Sigmoid colon (tissue), 7 donors: ENCODE results near the gene B4GALT4. TPM values are rescaled to one million over a fixed set of nuclear protein-coding genes. Genes with fewer than 3 reads are reported as not detected.

Experiments used
- DNase-seq: peaks from one replicate; pipeline ENCODE4 v3.0.0-alpha.2; 2019
- H3K27ac ChIP-seq, 4 donors: fragments of 200-600 bp; sonication (generic); one replicate each; pipeline ENCODE4 v1.5.1; 2016 to 2019; ENCODE audit warnings: mild to moderate bottlenecking in 1 of 4
- H3K27me3 ChIP-seq, 3 donors: fragments of 200-600 bp; sonication (generic); one replicate each; pipeline ENCODE4 v1.5.1; 2019; ENCODE audit warnings: mild to moderate bottlenecking in 1 of 3
- H3K36me3 ChIP-seq, 4 donors: fragments of 200-600 bp; sonication (generic); one replicate each; pipeline ENCODE4 v1.5.1; 2016 to 2019
- H3K4me1 ChIP-seq, 4 donors: fragments of 200-600 bp; sonication (generic); one replicate each; pipeline ENCODE4 v1.5.1; 2017 to 2019
- H3K4me3 ChIP-seq, 4 donors: fragments of 200-600 bp; sonication (generic); one replicate each; pipeline ENCODE4 v1.5.1; 2017 to 2019; ENCODE audit warnings: mild to moderate bottlenecking in 2 of 4, moderate library complexity in 1 of 4
- H3K9me3 ChIP-seq, 4 donors: fragments of 200-600 bp in 3 of 4; sonication (generic) in 3 of 4; one replicate each; pipeline versions ENCODE4 v1.5.1 to v1.6.1; 2013 to 2019
- EP300 ChIP-seq, 4 donors: sonication (generic); formaldehyde crosslinking; IDR thresholded peaks; one replicate each; pipeline ENCODE4 v1.6.1; 2017; ENCODE audit warnings: antibody characterized with exemption in 4 of 4
- POLR2A ChIP-seq, 2 donors: fragments of 450-650 bp; IDR thresholded peaks; one replicate each; pipeline ENCODE4 v1.6.1; 2016; ENCODE audit warnings: antibody characterized with exemption in 2 of 2, mild to moderate bottlenecking in 2 of 2, moderate library complexity in 2 of 2
- POLR2AphosphoS5 ChIP-seq, 4 donors: sonication (generic); formaldehyde crosslinking; IDR thresholded peaks; one replicate each; pipeline ENCODE4 v1.6.1; 2017; ENCODE audit warnings: antibody characterized with exemption in 4 of 4
- WGBS, 2 donors: extraction: QIAGEN DNeasy Blood & Tissue Kit; methylation state at CpG; one replicate each; pipeline ENCODE4 v1.1.7; 2013; 5-methylcytosine and 5-hydroxymethylcytosine counted together
- intact Hi-C: fragments of 100-400 bp; cut with DNase I; formaldehyde crosslinking; loops from one replicate; pipeline ENCODE4 v1.15.1; 2023
- polyA plus RNA-seq, 3 donors: library from polyadenylated mRNA; stranded (reverse); fragments of 200-250 nt; gene quantifications; one replicate each; pipeline ENCODE4 v1.2.3, GENCODE V29; 2013
- total RNA-seq, 4 donors: library from RNA; depleted of rRNA; stranded (reverse); fragments of >200 nt; gene quantifications; one replicate each; pipeline ENCODE4 v1.1.0, GENCODE V29; 2016
- TF ChIP-seq, protein P1 (sequence below), 4 experiments: fragments of 450-650 bp in 3 of 4; fragments of 200-600 bp in 1 of 4; IDR thresholded peaks; one replicate each; pipeline ENCODE4 v1.5.1; 2016 to 2019; ENCODE audit warnings: antibody characterized with exemption in 4 of 4, mild to moderate bottlenecking in 3 of 4, moderate library complexity in 2 of 4
- donor health status: healthy with polysubstance abuse.
- donor health status: Bipolar disorder and iron deficiency.
- donor health status: healthy.

Gene B4GALT4
- total and polyA plus RNA-seq, 7 donors: 12.1 to 45.6 (median 15.8) TPM

DNA sequence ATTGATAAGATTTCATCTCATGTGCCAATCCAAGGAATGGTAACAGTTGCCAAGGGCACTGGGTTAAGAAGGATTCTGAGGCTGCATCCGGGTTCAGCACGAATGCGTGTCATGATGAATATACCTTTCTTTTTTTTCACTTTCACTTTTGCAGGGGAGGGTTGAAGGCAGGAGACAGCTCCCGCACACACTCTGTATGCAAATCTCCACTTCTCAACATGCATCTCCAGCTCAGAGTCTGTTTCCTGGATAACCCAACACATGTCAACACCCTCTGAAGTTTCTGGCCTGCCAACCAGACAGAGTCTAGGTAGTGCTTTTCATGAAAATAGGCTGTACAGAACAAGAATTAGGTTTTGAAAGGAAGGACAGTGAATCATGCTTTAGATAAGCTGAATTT, 21.6 kb downstream of the B4GALT4 start:
- H3K27ac ChIP-seq: no peak overlapping the region
- 41 to 90% methylated on average over 4 of the region's 4 CpGs for WGBS, 2 donors
- H3K36me3 ChIP-seq: peaks cover 0 to 91% (median 35%) of the 10 kb centered on the region in 4 donors
- intact Hi-C loops: no loop called here
- H3K4me1 ChIP-seq: no peaks in the 10 kb centered on the region
- DNase-seq: no peak
- H3K4me3 ChIP-seq: no peak overlapping the region
- H3K9me3 ChIP-seq: no peaks in the 10 kb centered on the region
- H3K27me3 ChIP-seq: no peaks in the 10 kb centered on the region
- TF ChIP-seq POLR2A (IDR thresholded peaks at IDR 0.05): no peak
- no peak for TF ChIP-seq POLR2AphosphoS5 (IDR thresholded peaks at IDR 0.05)
- TF ChIP-seq EP300 (IDR thresholded peaks at IDR 0.05): no peak
- TF ChIP-seq, protein P1, sequence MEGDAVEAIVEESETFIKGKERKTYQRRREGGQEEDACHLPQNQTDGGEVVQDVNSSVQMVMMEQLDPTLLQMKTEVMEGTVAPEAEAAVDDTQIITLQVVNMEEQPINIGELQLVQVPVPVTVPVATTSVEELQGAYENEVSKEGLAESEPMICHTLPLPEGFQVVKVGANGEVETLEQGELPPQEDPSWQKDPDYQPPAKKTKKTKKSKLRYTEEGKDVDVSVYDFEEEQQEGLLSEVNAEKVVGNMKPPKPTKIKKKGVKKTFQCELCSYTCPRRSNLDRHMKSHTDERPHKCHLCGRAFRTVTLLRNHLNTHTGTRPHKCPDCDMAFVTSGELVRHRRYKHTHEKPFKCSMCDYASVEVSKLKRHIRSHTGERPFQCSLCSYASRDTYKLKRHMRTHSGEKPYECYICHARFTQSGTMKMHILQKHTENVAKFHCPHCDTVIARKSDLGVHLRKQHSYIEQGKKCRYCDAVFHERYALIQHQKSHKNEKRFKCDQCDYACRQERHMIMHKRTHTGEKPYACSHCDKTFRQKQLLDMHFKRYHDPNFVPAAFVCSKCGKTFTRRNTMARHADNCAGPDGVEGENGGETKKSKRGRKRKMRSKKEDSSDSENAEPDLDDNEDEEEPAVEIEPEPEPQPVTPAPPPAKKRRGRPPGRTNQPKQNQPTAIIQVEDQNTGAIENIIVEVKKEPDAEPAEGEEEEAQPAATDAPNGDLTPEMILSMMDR (IDR thresholded peaks at IDR 0.05): no peak

DNA sequence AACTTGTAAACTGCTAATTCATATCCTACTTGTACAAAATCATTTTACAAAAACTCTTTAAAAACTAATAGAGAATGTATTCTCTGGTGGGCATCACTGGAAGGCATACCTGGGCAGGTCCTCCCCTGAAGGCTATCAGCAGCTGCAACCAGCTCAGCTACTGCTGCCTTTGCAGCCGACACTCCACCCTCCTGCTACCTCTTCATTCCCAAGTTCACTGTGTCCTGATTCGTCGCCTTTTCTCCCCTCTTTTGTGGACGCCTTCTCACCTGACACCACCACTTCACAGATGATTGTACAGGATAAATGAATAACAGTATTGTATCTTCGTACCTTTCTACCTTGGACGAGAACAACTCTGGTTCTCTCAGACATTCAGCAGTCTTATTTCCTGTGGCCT, 28.9 kb downstream of the B4GALT4 start:
- DNase-seq: no peak
- H3K4me3 ChIP-seq: no peak overlapping the region
- H3K4me1 ChIP-seq: no peaks in the 10 kb centered on the region
- H3K27ac ChIP-seq: no peak overlapping the region
- H3K9me3 ChIP-seq: no peaks in the 10 kb centered on the region
- TF ChIP-seq POLR2AphosphoS5 (IDR thresholded peaks at IDR 0.05): no peak
- TF ChIP-seq POLR2A (IDR thresholded peaks at IDR 0.05): no peak
- no peak for TF ChIP-seq EP300 (IDR thresholded peaks at IDR 0.05)
- TF ChIP-seq, protein P1 (IDR thresholded peaks at IDR 0.05): no peak
- WGBS, 2 donors: 88% methylated on average over 6 of the region's 6 CpGs
- peaks cover 0 to 81% (median 18%) of the 10 kb centered on the region in 4 donors for H3K36me3 ChIP-seq
- H3K27me3 ChIP-seq: no peaks in the 10 kb centered on the region
- intact Hi-C loops: no loop called here

DNA sequence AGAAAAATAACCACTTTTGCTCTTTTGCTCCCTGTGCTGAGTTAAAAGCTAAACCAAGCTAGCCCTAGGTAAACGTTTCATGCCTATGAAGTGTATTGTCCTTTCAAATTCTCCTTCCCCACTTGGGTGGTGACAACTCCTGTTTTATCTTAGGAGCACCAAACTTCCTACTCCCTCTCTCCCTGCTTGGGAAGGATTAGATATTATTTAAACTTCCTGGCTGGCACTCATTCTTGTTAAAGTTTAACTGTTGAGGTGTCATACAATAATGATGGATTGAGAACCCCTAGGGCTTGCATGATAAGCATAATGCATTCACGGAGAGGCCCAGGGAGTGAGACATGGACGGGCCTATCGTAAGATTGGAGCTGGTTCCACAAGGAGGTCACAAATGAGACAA, 29.5 kb downstream of the B4GALT4 start:
- no peak overlapping the region for H3K4me3 ChIP-seq
- H3K36me3 ChIP-seq: peaks cover 0 to 75% (median 15%) of the 10 kb centered on the region in 4 donors
- no peak overlapping the region for H3K27ac ChIP-seq
- no peaks in the 10 kb centered on the region for H3K4me1 ChIP-seq
- no peak for DNase-seq
- intact Hi-C loops: no loop called here
- no peaks in the 10 kb centered on the region for H3K27me3 ChIP-seq
- no peaks in the 10 kb centered on the region for H3K9me3 ChIP-seq
- TF ChIP-seq POLR2AphosphoS5 (IDR thresholded peaks at IDR 0.05): no peak
- WGBS, 2 donors: 10 to 44% methylated on average over 4 of the region's 4 CpGs

DNA sequence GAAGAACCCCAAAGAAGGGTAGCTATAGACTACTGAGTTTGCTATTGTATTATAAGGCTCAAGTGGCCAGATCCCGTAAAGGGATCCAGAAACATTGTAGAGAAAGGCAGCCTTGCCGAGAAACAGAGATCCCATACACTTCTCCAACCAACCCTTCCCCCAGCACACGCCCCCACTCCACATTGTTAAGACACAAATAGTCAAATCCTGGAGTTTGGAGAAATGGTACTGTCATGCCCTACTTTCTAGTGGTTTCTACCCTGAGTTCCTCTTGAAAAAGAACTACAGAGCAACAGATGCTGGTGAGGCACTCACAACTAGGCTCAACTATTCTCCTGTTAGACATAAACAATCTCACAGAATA, 33.2 kb downstream of the B4GALT4 start:
- peaks cover 0 to 11% (median 0%) of the 10 kb centered on the region in 4 donors for H3K4me1 ChIP-seq
- peaks cover 0 to 38% (median 7%) of the 10 kb centered on the region in 4 donors for H3K36me3 ChIP-seq
- H3K9me3 ChIP-seq: no peaks in the 10 kb centered on the region
- H3K27ac ChIP-seq: no peak overlapping the region
- H3K4me3 ChIP-seq: no peak overlapping the region
- 90 to 96% methylated on average over 3 of the region's 3 CpGs for WGBS, 2 donors
- H3K27me3 ChIP-seq: no peaks in the 10 kb centered on the region
- intact Hi-C loops: no loop called here
- TF ChIP-seq EP300 (IDR thresholded peaks at IDR 0.05) (no peak), POLR2A (IDR thresholded peaks at IDR 0.05) (no peak), POLR2AphosphoS5 (IDR thresholded peaks at IDR 0.05) (no peak)
- TF ChIP-seq, protein P1 (IDR thresholded peaks at IDR 0.05): no peak
- no peak for DNase-seq

DNA sequence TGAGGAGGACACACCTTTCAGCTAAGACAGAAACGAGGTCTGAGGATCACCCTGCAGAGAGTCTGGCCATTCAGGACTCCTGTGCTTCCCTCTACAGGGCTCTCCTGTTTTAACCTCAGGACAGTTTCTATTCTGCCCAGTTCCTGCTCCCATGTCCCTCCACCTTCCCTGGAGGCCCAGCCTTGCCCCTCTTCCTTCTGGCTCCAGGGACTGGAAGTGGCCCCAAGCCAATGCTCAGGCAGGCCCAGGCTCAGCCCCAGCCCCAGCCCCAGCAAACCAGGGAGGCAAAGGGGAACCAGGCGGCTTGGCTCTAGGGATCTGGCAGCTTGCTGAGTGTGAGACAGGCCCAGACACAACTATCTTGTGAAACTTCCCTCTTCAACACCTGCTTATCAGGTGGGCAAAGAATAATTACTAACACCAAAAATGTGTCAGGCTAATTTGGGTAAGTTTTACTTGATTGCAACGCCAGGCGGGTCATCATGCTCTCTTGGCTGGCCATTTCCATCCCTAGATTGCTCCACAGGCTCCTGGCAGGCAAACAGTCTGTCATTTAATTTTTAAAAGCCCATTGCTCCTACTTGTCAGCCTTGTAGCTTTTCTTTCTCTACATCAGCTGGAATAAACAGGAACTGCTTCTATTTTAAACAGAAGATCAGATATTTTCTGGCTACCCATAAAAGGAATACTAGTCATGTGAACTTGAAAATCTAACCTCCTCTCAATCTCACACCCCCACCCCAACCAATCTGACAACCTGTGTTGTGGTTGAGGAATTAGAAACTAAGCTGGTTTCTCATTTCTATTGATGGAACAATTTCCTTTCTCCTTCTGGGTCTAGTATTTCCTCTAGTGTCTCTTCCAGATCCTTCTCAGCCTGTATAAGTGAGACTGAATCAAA, 33.8 kb downstream of the B4GALT4 start:
- peaks cover 0 to 11% (median 0%) of the 10 kb centered on the region in 4 donors for H3K4me1 ChIP-seq
- H3K27me3 ChIP-seq: no peaks in the 10 kb centered on the region
- peaks cover 0 to 31% (median 3%) of the 10 kb centered on the region in 4 donors for H3K36me3 ChIP-seq
- WGBS, 2 donors: 77 to 80% methylated on average over 4 of the region's 4 CpGs
- H3K27ac ChIP-seq: no peak overlapping the region
- no peak overlapping the region for H3K4me3 ChIP-seq
- TF ChIP-seq EP300 (IDR thresholded peaks at IDR 0.05) (no peak), POLR2A (IDR thresholded peaks at IDR 0.05) (no peak), POLR2AphosphoS5 (IDR thresholded peaks at IDR 0.05) (no peak)
- TF ChIP-seq, protein P1 (IDR thresholded peaks at IDR 0.05): no peak
- no peak for DNase-seq
- intact Hi-C loops: no loop called here
- H3K9me3 ChIP-seq: no peaks in the 10 kb centered on the region
